GM12801 (cell line): Measurements from ENCODE around the gene GPR137.

ENCODE experiments used
- CTCF ChIP-seq: IDR thresholded peaks from one replicate; pipeline ENCODE4 v1.5.1; 2011; ENCODE audit warnings: control low read depth; ENCODE audit not compliant: insufficient read length; ENCODE audit errors: extremely low read depth

The GPR137 gene

GRCh38 chr11:64292460-64293254 lies 7.0 kb downstream of the GPR137 start:
- no peak for TF ChIP-seq CTCF

GRCh38 chr11:64294774-64295173 lies 9.1 kb downstream of the GPR137 start:
- TF ChIP-seq CTCF, result no peak

- TF ChIP-seq CTCF, result no peak
These were observed 10.1 kb downstream of the GPR137 start for GRCh38 chr11:64295760-64296159.

GRCh38 chr11:64296236-64296635 lies 10.6 kb downstream of the GPR137 start:
- no peak for TF ChIP-seq CTCF

- TF ChIP-seq CTCF, result no peak
These were observed 11.4 kb downstream of the GPR137 start for GRCh38 chr11:64296830-64297698.

GRCh38 chr11:64297699-64298358 lies 12.2 kb downstream of the GPR137 start:
- TF ChIP-seq CTCF, result no peak
